Kidney epithelial cell (primary cell): ENCODE measurements around the gene SMARCC1. TPM values are rescaled to one million over a fixed set of nuclear protein-coding genes. Genes with fewer than 3 reads are reported as not detected.

Experiments used
- DNase-seq: peaks from one replicate; pipeline ENCODE4 v3.0.0-alpha.2; 2010; ENCODE audit warnings: low read depth
- H3K27me3 ChIP-seq: 2 replicates; pipeline ENCODE4 v1.6.0; 2011; ENCODE audit warnings: low read length; ENCODE audit not compliant: control insufficient read depth, insufficient read depth
- H3K36me3 ChIP-seq: 2 replicates; pipeline ENCODE4 v1.5.1; 2011; ENCODE audit warnings: low read length; ENCODE audit not compliant: control insufficient read depth, insufficient read depth
- H3K4me3 ChIP-seq: 2 replicates; pipeline ENCODE4 v1.5.1; 2011; ENCODE audit warnings: low read depth, mild to moderate bottlenecking, control low read depth, low read length
- total RNA-seq: library from RNA; depleted of rRNA; stranded (reverse); fragments of >200 nt; gene quantifications from 2 replicates; pipeline ENCODE4 v1.2.3, GENCODE V29; 2015
- TF ChIP-seq, protein P1 (sequence below): IDR thresholded peaks from 2 replicates; pipeline ENCODE4 v1.5.1; 2011; ENCODE audit warnings: mild to moderate bottlenecking, moderate library complexity, low read length, control low read depth, inconsistent platforms; ENCODE audit not compliant: insufficient read depth, poor library complexity, severe bottlenecking

The SMARCC1 gene
- total RNA-seq, 1 donor from 2014 or later, result 94.0 TPM

DNA sequence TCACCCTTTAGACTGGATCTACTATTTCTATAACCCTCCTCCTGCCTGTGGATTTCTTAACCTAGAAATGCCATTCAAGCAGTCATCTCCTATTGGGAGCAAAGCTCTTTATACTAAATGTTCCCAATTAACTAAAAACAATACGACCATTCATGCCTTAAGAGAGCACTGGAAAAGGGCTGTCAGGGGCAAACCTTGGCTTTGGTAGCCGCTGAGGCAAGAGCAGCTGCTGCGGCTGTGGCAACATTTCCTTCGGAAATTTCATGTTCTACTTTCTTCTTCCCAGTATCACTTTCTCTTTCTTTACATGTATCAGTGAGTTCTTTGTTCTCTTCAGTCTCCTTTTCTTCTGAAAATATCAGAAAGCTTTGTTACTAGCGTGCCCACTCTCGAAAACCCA is 146.7 kb downstream of the SMARCC1 start:
- Histone ChIP-seq H3K27me3 (no peaks in the 10 kb centered on the region), H3K36me3 (no peaks in the 10 kb centered on the region), H3K4me3 (no peak overlapping the region)
- TF ChIP-seq, protein P1, sequence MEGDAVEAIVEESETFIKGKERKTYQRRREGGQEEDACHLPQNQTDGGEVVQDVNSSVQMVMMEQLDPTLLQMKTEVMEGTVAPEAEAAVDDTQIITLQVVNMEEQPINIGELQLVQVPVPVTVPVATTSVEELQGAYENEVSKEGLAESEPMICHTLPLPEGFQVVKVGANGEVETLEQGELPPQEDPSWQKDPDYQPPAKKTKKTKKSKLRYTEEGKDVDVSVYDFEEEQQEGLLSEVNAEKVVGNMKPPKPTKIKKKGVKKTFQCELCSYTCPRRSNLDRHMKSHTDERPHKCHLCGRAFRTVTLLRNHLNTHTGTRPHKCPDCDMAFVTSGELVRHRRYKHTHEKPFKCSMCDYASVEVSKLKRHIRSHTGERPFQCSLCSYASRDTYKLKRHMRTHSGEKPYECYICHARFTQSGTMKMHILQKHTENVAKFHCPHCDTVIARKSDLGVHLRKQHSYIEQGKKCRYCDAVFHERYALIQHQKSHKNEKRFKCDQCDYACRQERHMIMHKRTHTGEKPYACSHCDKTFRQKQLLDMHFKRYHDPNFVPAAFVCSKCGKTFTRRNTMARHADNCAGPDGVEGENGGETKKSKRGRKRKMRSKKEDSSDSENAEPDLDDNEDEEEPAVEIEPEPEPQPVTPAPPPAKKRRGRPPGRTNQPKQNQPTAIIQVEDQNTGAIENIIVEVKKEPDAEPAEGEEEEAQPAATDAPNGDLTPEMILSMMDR, result no peak
- no peak for DNase-seq

DNA sequence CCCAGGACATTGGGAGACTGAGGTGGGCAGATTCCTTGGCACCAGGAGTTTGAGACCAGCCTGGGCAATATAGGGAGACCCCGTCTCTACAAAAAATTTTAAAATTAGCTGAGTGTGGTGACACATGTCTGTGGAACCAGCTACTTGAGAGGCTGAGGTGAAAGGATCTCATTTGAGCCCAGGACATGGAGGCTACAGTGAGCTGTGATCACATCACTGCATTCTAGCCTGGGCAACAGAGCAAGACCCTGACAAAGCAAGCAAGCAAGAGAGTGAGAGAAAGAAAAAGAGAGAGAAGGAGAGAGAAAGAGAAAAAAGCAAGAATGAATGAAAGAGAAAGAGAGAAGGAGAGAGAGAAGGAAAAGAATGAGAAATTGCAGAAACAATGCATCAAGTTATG is 150.9 kb downstream of the SMARCC1 start:
- TF ChIP-seq, protein P1, result no peak
- Histone ChIP-seq H3K36me3 (no peaks in the 10 kb centered on the region), H3K4me3 (no peak overlapping the region), H3K27me3 (no peaks in the 10 kb centered on the region)
- DNase-seq, result no peak

DNA sequence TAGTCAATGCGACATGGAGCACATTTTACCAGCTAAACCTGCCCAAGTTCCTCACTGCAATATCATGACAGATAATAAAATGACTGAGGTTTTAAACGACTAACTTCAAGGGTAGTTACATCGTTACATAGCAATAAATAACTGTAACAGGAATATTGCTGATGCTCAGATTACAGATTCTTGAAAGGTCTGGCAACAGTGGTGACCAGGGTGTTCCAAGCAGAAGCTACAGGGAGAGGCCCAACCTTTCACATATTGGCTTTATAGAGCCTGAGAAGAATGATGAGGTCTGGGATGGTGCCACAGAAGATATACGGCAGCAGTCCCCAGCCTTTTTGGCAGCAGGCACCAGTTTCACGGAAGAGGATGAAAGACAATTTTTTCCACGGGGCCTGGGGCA is 151.9 kb downstream of the SMARCC1 start:
- no peak for DNase-seq
- TF ChIP-seq, protein P1, result no peak
- Histone ChIP-seq H3K36me3 (no peaks in the 10 kb centered on the region), H3K27me3 (no peaks in the 10 kb centered on the region), H3K4me3 (no peak overlapping the region)

DNA sequence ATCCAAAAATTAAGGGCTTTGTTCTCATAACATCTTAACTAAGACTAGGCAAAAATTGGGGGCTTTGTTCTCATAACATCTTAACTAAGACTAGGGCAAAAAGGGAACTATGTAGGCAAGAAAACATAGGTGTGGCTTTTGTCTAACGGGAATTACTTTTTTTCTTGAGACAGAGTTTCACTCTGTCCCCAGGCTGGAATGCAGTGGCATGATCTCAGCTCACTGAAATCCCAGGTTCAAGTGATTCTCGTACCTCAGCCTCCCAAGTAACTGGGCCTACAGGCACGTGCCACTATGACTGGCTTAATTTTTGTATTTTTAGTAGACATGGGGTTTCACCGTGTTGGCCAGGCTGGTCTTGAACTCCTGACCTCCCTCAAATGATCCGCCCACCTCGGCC is 153.3 kb downstream of the SMARCC1 start:
- no peaks in the 10 kb centered on the region for H3K36me3 ChIP-seq
- H3K27me3 ChIP-seq, result no peaks in the 10 kb centered on the region
- TF ChIP-seq, protein P1, result no peak
- no peak overlapping the region for H3K4me3 ChIP-seq
- no peak for DNase-seq

DNA sequence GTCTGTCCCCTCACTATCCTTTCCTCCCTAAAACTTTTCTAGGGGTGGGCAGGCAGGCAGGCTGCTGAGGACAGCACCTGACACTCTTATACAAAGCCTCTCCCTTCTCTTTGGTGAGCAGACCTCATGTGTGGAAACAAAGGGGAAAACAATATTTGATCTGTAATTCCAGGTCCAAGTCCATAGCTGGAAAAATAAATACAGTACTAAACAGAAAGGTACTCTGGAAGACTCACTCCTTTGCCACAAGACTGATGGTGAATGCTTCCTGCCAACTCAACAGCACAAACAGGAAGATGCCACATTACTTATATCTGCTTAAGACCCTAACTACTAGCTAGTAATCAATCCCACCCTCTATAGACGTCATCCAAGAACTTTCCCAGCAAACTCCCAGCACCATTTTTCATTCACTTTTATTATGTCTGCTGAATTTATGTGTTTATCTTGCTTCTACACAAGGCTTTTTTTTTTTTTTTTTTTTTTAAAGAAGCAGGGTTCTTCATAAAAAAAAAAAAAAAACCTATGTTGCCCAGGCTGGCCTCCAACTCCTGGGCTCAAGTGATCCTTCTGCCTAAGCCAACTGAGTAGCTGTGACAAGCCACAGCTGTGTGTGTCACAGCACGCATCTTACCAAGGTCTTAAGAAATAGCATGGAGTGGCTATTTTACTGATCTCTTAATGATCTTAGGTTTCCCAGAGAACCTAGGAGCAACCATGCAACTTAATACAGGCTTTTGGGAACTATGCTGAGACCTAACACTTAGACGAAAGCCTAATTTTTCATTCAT is 158.8 kb downstream of the SMARCC1 start:
- TF ChIP-seq, protein P1, result no peak
- no peaks in the 10 kb centered on the region for H3K36me3 ChIP-seq
- DNase-seq, result no peak
- no peaks in the 10 kb centered on the region for H3K27me3 ChIP-seq
- no peak overlapping the region for H3K4me3 ChIP-seq
